Measurements from ENCODE around the gene NEK11. TPM values are rescaled to one million over a fixed set of nuclear protein-coding genes. Genes with fewer than 3 reads are reported as not detected.
A peak's percentile ranks its signal among the peaks of the same experiment; 100 is the strongest.
"Not testable (repeated sequence)": the region's sequence is repeated elsewhere in the genome, so short reads cannot be mapped to it uniquely, and the experiment has no call there.

NEK11 gene
- total and polyA plus RNA-seq, 4 donors: 4.0 to 36.3 (median 9.8) TPM

DNA sequence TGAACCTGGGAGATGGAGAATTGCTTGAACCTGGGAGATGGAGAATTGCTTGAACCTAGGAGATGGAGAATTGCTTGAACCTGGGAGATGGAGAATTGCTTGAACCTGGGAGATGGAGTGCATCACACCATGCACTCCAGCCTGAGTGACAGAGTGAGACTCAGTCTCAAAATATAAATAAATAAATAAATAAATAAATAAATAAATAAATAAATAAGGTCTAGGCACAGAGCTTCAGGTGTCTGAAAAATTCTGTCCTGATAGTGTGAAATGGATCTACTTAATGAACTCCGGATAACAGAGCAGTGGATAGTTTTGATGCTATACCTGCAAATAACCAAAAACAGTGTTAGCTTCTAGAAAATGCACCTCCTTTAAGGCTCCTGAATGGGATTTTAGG is 330.6 kb downstream of the NEK11 start:
- no peak overlapping the region for H3K27ac ChIP-seq (ENCODE audit: low read depth in 1 of 2, low read length in 1 of 2)
- peaks cover 0 to 2% (median 0%) of the 10 kb centered on the region in 4 donors for H3K9me3 ChIP-seq (ENCODE audit: control insufficient read depth in 4 of 4, insufficient read depth in 3 of 4, low read length in 3 of 4)
- H3K27me3 ChIP-seq (ENCODE audit: control insufficient read depth in 3 of 3, insufficient read depth in 3 of 3, low read length in 2 of 3): peaks cover 0 to 2% (median 0%) of the 10 kb centered on the region in 3 donors
- no peak for DNase-seq
- no peaks in the 10 kb centered on the region for H3K36me3 ChIP-seq (ENCODE audit: control insufficient read depth in 4 of 4, insufficient read depth in 4 of 4, low read length in 4 of 4)
- H3K4me3 ChIP-seq: no peak overlapping the region
- peaks cover 0 to 9% (median 7%) of the 10 kb centered on the region in 5 donors for H3K4me1 ChIP-seq (ENCODE audit: control insufficient read depth in 5 of 5, insufficient read depth in 5 of 5, low read length in 5 of 5)
- no peak overlapping the region for H3K9ac ChIP-seq (ENCODE audit: insufficient read depth in 1 of 2, low read length in 2 of 2)
- WGBS, 2 donors: 97 to 100% methylated on average over 1 of the region's 1 CpG
- ATAC-seq (ENCODE audit: insufficient read depth, low FRiP score): no peak
- TF ChIP-seq CTCF (IDR thresholded peaks at IDR 0.05; ENCODE audit: control extremely low read depth, extremely low read depth): no peak

DNA sequence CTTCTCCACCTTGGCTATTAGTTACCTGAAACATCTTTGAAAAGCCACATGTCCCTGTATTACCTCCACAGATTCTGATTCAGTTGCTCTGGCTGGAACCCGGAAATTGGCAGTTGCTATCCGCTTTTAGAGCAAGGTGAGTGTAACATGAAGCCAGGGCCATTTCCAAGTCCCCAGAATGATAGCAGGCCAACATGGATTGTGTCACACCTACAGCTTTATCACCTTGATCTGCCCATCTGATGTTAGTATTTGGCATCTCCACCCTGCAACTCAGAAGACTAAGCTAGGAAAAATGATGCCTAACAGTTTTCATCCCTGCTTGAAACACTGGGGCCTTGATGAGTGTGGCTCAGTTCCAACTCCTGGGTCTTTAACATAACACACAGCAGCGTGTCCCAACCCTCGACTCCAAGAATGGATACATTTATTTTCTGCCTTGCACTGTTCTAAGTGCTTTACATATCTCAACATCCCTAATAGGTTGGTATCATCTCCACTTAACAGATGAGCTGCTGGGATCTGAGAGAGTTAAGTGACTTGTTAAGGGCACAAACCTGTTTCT is 333.6 kb downstream of the NEK11 start:
- WGBS, 2 donors: 80 to 89% methylated on average over 4 of the region's 4 CpGs
- Histone ChIP-seq H3K9me3 (ENCODE audit: control insufficient read depth in 4 of 4, insufficient read depth in 3 of 4, low read length in 3 of 4) (peaks cover 0 to 2% (median 0%) of the 10 kb centered on the region in 4 donors), H3K36me3 (ENCODE audit: control insufficient read depth in 4 of 4, insufficient read depth in 4 of 4, low read length in 4 of 4) (no peaks in the 10 kb centered on the region), H3K9ac (ENCODE audit: insufficient read depth in 1 of 2, low read length in 2 of 2) (no peak overlapping the region), H3K27ac (ENCODE audit: low read depth in 1 of 2, low read length in 1 of 2) (no peak overlapping the region), H3K27me3 (ENCODE audit: control insufficient read depth in 3 of 3, insufficient read depth in 3 of 3, low read length in 2 of 3) (peaks cover 0 to 10% (median 0%) of the 10 kb centered on the region in 3 donors), H3K4me3 (no peak overlapping the region), H3K4me1 (ENCODE audit: control insufficient read depth in 5 of 5, insufficient read depth in 5 of 5, low read length in 5 of 5) (peaks cover 0 to 15% (median 11%) of the 10 kb centered on the region in 5 donors)
- peak in 2 of 3 donors; percentile 51 to 59 for DNase-seq
- TF ChIP-seq CTCF (IDR thresholded peaks at IDR 0.05; ENCODE audit: control extremely low read depth, extremely low read depth): no peak
- ATAC-seq (ENCODE audit: insufficient read depth, low FRiP score): no peak

GRCh38 chr3:131361066-131361463 is 334.4 kb downstream of the NEK11 start:
- H3K4me1 ChIP-seq (ENCODE audit: control insufficient read depth in 5 of 5, insufficient read depth in 5 of 5, low read length in 5 of 5): peaks cover 0 to 15% (median 11%) of the 10 kb centered on the region in 5 donors
- H3K27me3 ChIP-seq (ENCODE audit: control insufficient read depth in 3 of 3, insufficient read depth in 3 of 3, low read length in 2 of 3); H3K9ac ChIP-seq (ENCODE audit: insufficient read depth in 1 of 2, low read length in 2 of 2); H3K9me3 ChIP-seq (ENCODE audit: control insufficient read depth in 4 of 4, insufficient read depth in 3 of 4, low read length in 3 of 4); H3K4me3 ChIP-seq; DNase-seq; H3K36me3 ChIP-seq (ENCODE audit: control insufficient read depth in 4 of 4, insufficient read depth in 4 of 4, low read length in 4 of 4): not testable (repeated sequence)
- H3K27ac ChIP-seq (ENCODE audit: low read depth in 1 of 2, low read length in 1 of 2): peak overlapping the region in 1 of 2 donors; percentile 94
- peak; percentile 21 for ATAC-seq (ENCODE audit: insufficient read depth, low FRiP score)
- WGBS, 2 donors: 35 to 61% methylated on average over 6 to 7 of the region's 7 CpGs

DNA sequence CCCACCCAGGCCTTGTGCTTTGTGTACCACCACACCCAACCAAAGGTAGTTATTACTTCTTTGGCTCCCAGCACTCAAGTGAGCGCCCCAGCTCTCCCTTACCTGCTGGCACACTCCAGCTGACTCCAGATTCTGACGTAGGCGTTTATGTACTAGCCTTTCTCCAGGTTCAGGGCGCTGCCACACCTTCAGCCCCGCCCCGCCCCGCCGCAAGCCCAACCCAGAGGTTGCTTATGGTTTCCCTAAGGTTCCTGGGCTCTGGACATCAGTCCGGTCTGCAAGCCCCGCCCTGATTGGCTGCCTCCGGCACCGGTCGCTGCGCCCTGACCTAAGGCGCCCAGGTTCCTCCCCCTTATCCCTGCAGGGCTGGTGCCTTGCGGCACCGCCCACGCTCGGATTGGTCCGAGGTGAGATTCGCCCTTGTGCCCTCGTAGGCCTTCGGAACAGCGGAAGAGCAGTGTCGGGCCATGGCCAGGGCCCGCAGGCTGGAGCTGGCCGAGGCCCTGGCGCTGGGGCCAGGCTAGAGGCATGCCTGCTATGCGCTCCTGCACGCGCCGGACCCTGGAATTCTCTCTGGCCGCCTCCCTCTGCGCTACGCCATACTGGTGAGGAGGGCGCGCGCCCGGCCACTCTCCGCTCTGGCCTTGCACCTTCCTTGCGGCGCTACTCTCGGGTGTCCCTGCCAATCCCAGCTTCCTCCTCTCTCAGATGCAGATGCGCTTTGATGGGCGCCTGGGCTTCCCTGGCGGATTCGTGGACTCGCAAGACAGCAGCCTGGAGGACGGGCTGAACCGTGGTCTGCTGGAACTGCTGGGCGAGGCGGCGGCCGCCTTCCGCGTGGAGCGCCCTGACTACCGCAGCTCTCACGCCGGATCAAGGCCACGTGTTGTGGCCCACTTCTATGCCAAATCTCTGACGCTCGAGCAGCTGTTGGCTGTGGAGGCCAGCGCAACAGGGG is 335.1 kb downstream of the NEK11 start:
- Histone ChIP-seq H3K9me3 (ENCODE audit: control insufficient read depth in 4 of 4, insufficient read depth in 3 of 4, low read length in 3 of 4) (peaks cover 0 to 2% (median 0%) of the 10 kb centered on the region in 4 donors), H3K9ac (ENCODE audit: insufficient read depth in 1 of 2, low read length in 2 of 2) (peak overlapping the region; percentile 34 to 55), H3K4me1 (ENCODE audit: control insufficient read depth in 5 of 5, insufficient read depth in 5 of 5, low read length in 5 of 5) (peaks cover 0 to 15% (median 11%) of the 10 kb centered on the region in 5 donors), H3K27me3 (ENCODE audit: control insufficient read depth in 3 of 3, insufficient read depth in 3 of 3, low read length in 2 of 3) (peaks cover 0 to 10% (median 0%) of the 10 kb centered on the region in 3 donors), H3K4me3 (peak overlapping the region; percentile 45), H3K36me3 (ENCODE audit: control insufficient read depth in 4 of 4, insufficient read depth in 4 of 4, low read length in 4 of 4) (no peaks in the 10 kb centered on the region), H3K27ac (ENCODE audit: low read depth in 1 of 2, low read length in 1 of 2) (peak overlapping the region; percentile 83 to 94)
- ATAC-seq (ENCODE audit: insufficient read depth, low FRiP score) (peak; percentile 96), DNase-seq (peak; percentile 61 to 74 (median 71))
- 7% methylated on average over 56 to 64 of the region's 64 CpGs for WGBS, 2 donors
- TF ChIP-seq CTCF (IDR thresholded peaks at IDR 0.05; ENCODE audit: control extremely low read depth, extremely low read depth): no peak

Data from lung (tissue), 12 donors.